HepG2 (cell line): ENCODE results near the gene SIK2. TPM values are rescaled to one million over a fixed set of nuclear protein-coding genes. Genes with fewer than 3 reads are reported as not detected.

ENCODE experiments used
- ATAC-seq: fragments of 200-7000 bp; cut with Tn5 transposase; 3 replicates; pipeline ENCODE4 v1.9.1; 2020; ENCODE audit warnings: mild to moderate bottlenecking, moderate library complexity
- Bru-seq: library from RNA; stranded (reverse); fragments of 400-500 nt; gene quantifications from one replicate; lab custom pipeline; 2021; lab: Mats Ljungman, UMichigan
- BruChase-seq, 2 experiments: library from RNA; stranded (reverse); fragments of 400-500 nt; gene quantifications; one replicate each; lab custom pipeline; 2021; lab: Mats Ljungman, UMichigan
- BruUV-seq: library from RNA; stranded (reverse); fragments of 400-500 nt; replicated peaks from 2 replicates; lab custom pipeline; 2021; lab: Mats Ljungman, UMichigan
- CTCF ChIA-PET: fragments of 300-600 bp; formaldehyde crosslinking; extraction: SDS; loops from one replicate; lab custom pipeline; 2021; ENCODE audit warnings: low total read pairs, inconsistent platforms, low intra/inter-chr PET ratio; lab: Yijun Ruan, JAX
- POLR2A ChIA-PET: fragments of 350-600 bp; sonication (Branson Sonifier 250); formaldehyde crosslinking; loops from one replicate; lab custom pipeline; 2020; ENCODE audit warnings: antibody characterized with exemption, inconsistent platforms; lab: Yijun Ruan, JAX
- DNase-seq: peaks from one replicate; pipeline ENCODE4 v3.0.0-alpha.2; 2015; ENCODE audit warnings: low spot score
- FAIRE-seq: peaks from 3 replicates; lab custom pipeline; 2011; peaks lifted over from hg19 to GRCh38; lab: Jason Lieb, UNC
- H2AFZ ChIP-seq: one replicate; pipeline ENCODE4 v1.6.1; 2011; ENCODE audit warnings: low read length, inconsistent platforms
- H3K27ac ChIP-seq: fragments of 300-600 bp; 3 replicates; pipeline ENCODE4 v1.8.0; 2011; ENCODE audit warnings: mixed run types, mild to moderate bottlenecking, mixed read lengths, low read length, inconsistent platforms; ENCODE audit not compliant: insufficient read depth; ENCODE audit errors: extremely low read length
- H3K27me3 ChIP-seq, 2 experiments: fragments of 200-600 bp in 1 of 2; 2 replicates in 1 of 2; 3 replicates in 1 of 2; pipeline versions ENCODE4 v1.6.0 to v1.8.0; 2011; ENCODE audit warnings: low read length in 2 of 2, mild to moderate bottlenecking in 2 of 2, moderate library complexity in 2 of 2, inconsistent platforms in 1 of 2; ENCODE audit not compliant: insufficient read depth in 2 of 2, control insufficient read depth in 1 of 2
- H3K36me3 ChIP-seq, 2 experiments: fragments of 200-600 bp in 1 of 2; replicated peaks in 1 of 2; 2 replicates in 1 of 2; 3 replicates in 1 of 2; pipeline versions ENCODE4 v1.5.1 to v1.8.0; 2011; ENCODE audit warnings: low read length in 2 of 2, inconsistent platforms in 1 of 2; ENCODE audit not compliant: insufficient read depth in 2 of 2, control insufficient read depth in 1 of 2
- H3K4me1 ChIP-seq: 2 replicates; pipeline ENCODE4 v1.5.1; 2012; ENCODE audit warnings: low read length, inconsistent platforms; ENCODE audit not compliant: insufficient read depth
- H3K4me2 ChIP-seq: 2 replicates; pipeline ENCODE4 v1.6.0; 2011; ENCODE audit warnings: low read depth, low read length, inconsistent platforms
- H3K4me3 ChIP-seq, 3 experiments: fragments of 200-600 bp in 1 of 3; sonication (generic), shearing (Covaris generic) in 1 of 3; replicated peaks in 1 of 3; 2 replicates each; pipeline ENCODE4 v1.5.1; 2011 to 2016; ENCODE audit warnings: low read length in 3 of 3, inconsistent platforms in 2 of 3, low read depth in 2 of 3, mild to moderate bottlenecking in 2 of 3, control low read depth in 1 of 3, mixed read lengths in 1 of 3; ENCODE audit not compliant: insufficient read depth in 1 of 3
- H3K79me2 ChIP-seq: one replicate; pipeline ENCODE4 v1.6.1; 2011; ENCODE audit warnings: low read length, inconsistent platforms; ENCODE audit not compliant: insufficient read depth
- H3K9ac ChIP-seq: 2 replicates; pipeline ENCODE4 v1.6.0; 2011; ENCODE audit warnings: mild to moderate bottlenecking, low read depth, low read length, inconsistent platforms; ENCODE audit not compliant: insufficient read depth
- H3K9me3 ChIP-seq: 2 replicates; pipeline ENCODE4 v1.5.1; 2012; ENCODE audit warnings: mild to moderate bottlenecking, low read length
- H4K20me1 ChIP-seq: 2 replicates; pipeline ENCODE4 v1.6.0; 2011; ENCODE audit warnings: inconsistent platforms, mild to moderate bottlenecking, low read length, moderate library complexity; ENCODE audit not compliant: insufficient read depth
- ATM ChIP-seq: fragments of 450-650 bp; IDR thresholded peaks from 2 replicates; pipeline ENCODE4 v1.7.1; 2017; ENCODE audit warnings: mild to moderate bottlenecking, borderline replicate concordance
- BRF2 ChIP-seq: sonication (generic); formaldehyde crosslinking; IDR thresholded peaks from 2 replicates; pipeline ENCODE4 v1.8.1; 2022; ENCODE audit warnings: mild to moderate bottlenecking, missing genetic modification reagents
- ELF1 ChIP-seq: sonication (generic); formaldehyde crosslinking; IDR thresholded peaks from 2 replicates; pipeline ENCODE4 v1.4.0; 2020; ENCODE audit warnings: missing genetic modification reagents
- GTF2F1 ChIP-seq: fragments of 150-350 bp; IDR thresholded peaks from 2 replicates; pipeline ENCODE4 v1.6.1; 2014; ENCODE audit warnings: low read length
- MEIS2 ChIP-seq: sonication (generic); formaldehyde crosslinking; IDR thresholded peaks from 2 replicates; pipeline ENCODE4 v1.9.0; 2021; ENCODE audit warnings: mild to moderate bottlenecking, missing genetic modification reagents
- MTF2 ChIP-seq: sonication (generic); formaldehyde crosslinking; IDR thresholded peaks from 2 replicates; pipeline ENCODE4 v1.5.0; 2020; ENCODE audit warnings: missing genetic modification reagents, borderline replicate concordance
- NFE2 ChIP-seq: sonication (generic); formaldehyde crosslinking; IDR thresholded peaks from 2 replicates; pipeline ENCODE4 v1.4.0; 2020; ENCODE audit warnings: missing genetic modification reagents
- PHF21A ChIP-seq: sonication (generic); formaldehyde crosslinking; IDR thresholded peaks from 2 replicates; pipeline ENCODE4 v1.5.0; 2020; ENCODE audit warnings: mild to moderate bottlenecking, missing genetic modification reagents
- ZNF136 ChIP-seq: sonication (generic); formaldehyde crosslinking; IDR thresholded peaks from 2 replicates; pipeline ENCODE4 v1.8.1; 2022; ENCODE audit warnings: low read depth, mild to moderate bottlenecking, moderate library complexity, missing genetic modification reagents
- ZNF546 ChIP-seq: sonication (generic); formaldehyde crosslinking; conservative IDR thresholded peaks from 2 replicates; pipeline ENCODE4 v1.8.1; 2023; ENCODE audit warnings: mild to moderate bottlenecking, missing genetic modification reagents
- ZNF558 ChIP-seq: sonication (generic); formaldehyde crosslinking; IDR thresholded peaks from 2 replicates; pipeline ENCODE4 v1.9.0; 2022; ENCODE audit warnings: mild to moderate bottlenecking, missing genetic modification reagents, borderline replicate concordance
- ZNF672 ChIP-seq: sonication (generic); formaldehyde crosslinking; IDR thresholded peaks from 2 replicates; pipeline ENCODE4 v1.8.1; 2022; ENCODE audit warnings: missing genetic modification reagents
- WGBS: methylation state at CpG from one replicate; pipeline ENCODE4 v1.1.6; 2017; ENCODE audit warnings: low lambda C conversion rate; 5-methylcytosine and 5-hydroxymethylcytosine counted together
- in situ Hi-C: cut with HindIII; loops from 2 replicates; pipeline ENCODE4 v1.10.0; 2017; ENCODE audit warnings: low pct_unique_long_range_greater_than_20kb; ENCODE audit not compliant: extremely low pct_ligation_motif_present
- intact Hi-C: fragments of 100-400 bp; cut with micrococcal nuclease; formaldehyde crosslinking; loops from one replicate; pipeline ENCODE4 v1.10.0; 2022; ENCODE audit not compliant: unreplicated experiment
- long read RNA-seq, 2 experiments: library from RNA in 1 of 2; library from polyadenylated mRNA in 1 of 2; stranded (forward) in 1 of 2; unstranded in 1 of 2; transcript quantifications; one replicate each; pipeline ENCODE4 v2.0.0, GENCODE V29; 2019 to 2022
- polyA minus RNA-seq, 3 experiments: library from RNA; depleted of rRNA, polyadenylated mRNA; stranded (reverse); fragments of >200 nt; gene quantifications; 2 replicates each; pipeline ENCODE4 v1.2.3, GENCODE V29; 2011; ENCODE audit warnings: low replicate concordance in 1 of 3
- polyA plus RNA-seq, 8 experiments: library from polyadenylated mRNA; depleted of rRNA in 3 of 8; stranded (reverse) in 7 of 8; unstranded in 1 of 8; fragments of >200 nt; fragmentation: Illumina TruSeq in 4 of 8; extraction: Trizol in 4 of 8; gene quantifications; 2 replicates each; pipeline versions ENCODE4 v1.2.1 to v1.2.3, GENCODE V29; 2011 to 2016; ENCODE audit warnings: low read depth in 4 of 8, missing spikeins in 1 of 8, mixed read lengths in 1 of 8; ENCODE audit not compliant: insufficient read depth in 1 of 8
- total RNA-seq, 5 experiments: library from RNA; depleted of rRNA; stranded (reverse); fragments of >200 nt; fragmentation: Illumina TruSeq; extraction: Trizol; gene quantifications; 2 replicates each; pipeline ENCODE4 v1.2.3, GENCODE V29; 2016; ENCODE audit warnings: low read depth in 1 of 5

Gene SIK2
- total RNA-seq (2016; rRNA removed; fragmentation: Illumina TruSeq; extraction: Trizol) = 8.1 and 11.0 TPM in 2 replicates
- total RNA-seq (2016; cell fraction: cytosol; rRNA removed; fragmentation: Illumina TruSeq; extraction: Trizol; ENCODE audit: low read depth) = 1.0 and 1.2 TPM in 2 replicates
- total RNA-seq (2016; cell fraction: insoluble cytoplasmic fraction; rRNA removed; fragmentation: Illumina TruSeq; extraction: Trizol) = 8.6 and 10.1 TPM in 2 replicates
- 4.9 TPM in 2 replicates for total RNA-seq (2016; cell fraction: membrane; rRNA removed; fragmentation: Illumina TruSeq; extraction: Trizol)
- total RNA-seq (2016; cell fraction: nucleus; rRNA removed; fragmentation: Illumina TruSeq; extraction: Trizol) = 7.5 and 8.5 TPM in 2 replicates
- 11.5 and 15.4 TPM in 2 replicates for polyA plus RNA-seq (2011; rRNA removed)
- polyA plus RNA-seq (2011; cell fraction: cytosol; rRNA removed) = 7.5 and 8.1 TPM in 2 replicates
- 6.6 and 9.5 TPM in 2 replicates for polyA plus RNA-seq (2011; cell fraction: nucleus; rRNA removed)
- polyA plus RNA-seq (2012) = 7.1 and 8.4 TPM in 2 replicates
- 0.48 and 0.64 TPM in 2 replicates for polyA plus RNA-seq (2016; cell fraction: cytosol; fragmentation: Illumina TruSeq; extraction: Trizol; ENCODE audit: low read depth)
- 7.0 and 8.4 TPM in 2 replicates for polyA plus RNA-seq (2016; cell fraction: insoluble cytoplasmic fraction; fragmentation: Illumina TruSeq; extraction: Trizol; ENCODE audit: low read depth)
- polyA plus RNA-seq (2016; cell fraction: membrane; fragmentation: Illumina TruSeq; extraction: Trizol; ENCODE audit: low read depth) = 1.7 and 2.0 TPM in 2 replicates
- polyA plus RNA-seq (2016; cell fraction: nucleus; fragmentation: Illumina TruSeq; extraction: Trizol; ENCODE audit: insufficient read depth, low read depth) = 7.7 and 13.1 TPM in 2 replicates
- polyA minus RNA-seq (2011; rRNA and poly(A)+ RNA removed; ENCODE audit: low replicate concordance) = 21.7 and 23.9 TPM in 2 replicates
- 8.0 and 8.5 TPM in 2 replicates for polyA minus RNA-seq (2011; cell fraction: cytosol; rRNA and poly(A)+ RNA removed)
- 10.3 and 10.8 TPM in 2 replicates for polyA minus RNA-seq (2011; cell fraction: nucleus; rRNA and poly(A)+ RNA removed)
- percentile 76 among the genes with signal in this experiment for Bru-seq, nascent RNA
- BruChase-seq, experiment 1, labeled RNA remaining after a 6-hour chase = percentile 67 among the genes with signal in this experiment
- percentile 68 among the genes with signal in this experiment for BruChase-seq, experiment 2, labeled RNA remaining after a 2-hour chase
- long read RNA-seq, experiment 1, partial matches to known transcripts = 1 of 5 reads
- long read RNA-seq, experiment 1, other reads (novel, unspliced or antisense) = 4 of 5 reads
- long read RNA-seq, experiment 2, full-length matches to known transcripts = 4 of 28 reads
- long read RNA-seq, experiment 2, partial matches to known transcripts = 7 of 28 reads
- long read RNA-seq, experiment 2, other reads (novel, unspliced or antisense) = 17 of 28 reads

DNA sequence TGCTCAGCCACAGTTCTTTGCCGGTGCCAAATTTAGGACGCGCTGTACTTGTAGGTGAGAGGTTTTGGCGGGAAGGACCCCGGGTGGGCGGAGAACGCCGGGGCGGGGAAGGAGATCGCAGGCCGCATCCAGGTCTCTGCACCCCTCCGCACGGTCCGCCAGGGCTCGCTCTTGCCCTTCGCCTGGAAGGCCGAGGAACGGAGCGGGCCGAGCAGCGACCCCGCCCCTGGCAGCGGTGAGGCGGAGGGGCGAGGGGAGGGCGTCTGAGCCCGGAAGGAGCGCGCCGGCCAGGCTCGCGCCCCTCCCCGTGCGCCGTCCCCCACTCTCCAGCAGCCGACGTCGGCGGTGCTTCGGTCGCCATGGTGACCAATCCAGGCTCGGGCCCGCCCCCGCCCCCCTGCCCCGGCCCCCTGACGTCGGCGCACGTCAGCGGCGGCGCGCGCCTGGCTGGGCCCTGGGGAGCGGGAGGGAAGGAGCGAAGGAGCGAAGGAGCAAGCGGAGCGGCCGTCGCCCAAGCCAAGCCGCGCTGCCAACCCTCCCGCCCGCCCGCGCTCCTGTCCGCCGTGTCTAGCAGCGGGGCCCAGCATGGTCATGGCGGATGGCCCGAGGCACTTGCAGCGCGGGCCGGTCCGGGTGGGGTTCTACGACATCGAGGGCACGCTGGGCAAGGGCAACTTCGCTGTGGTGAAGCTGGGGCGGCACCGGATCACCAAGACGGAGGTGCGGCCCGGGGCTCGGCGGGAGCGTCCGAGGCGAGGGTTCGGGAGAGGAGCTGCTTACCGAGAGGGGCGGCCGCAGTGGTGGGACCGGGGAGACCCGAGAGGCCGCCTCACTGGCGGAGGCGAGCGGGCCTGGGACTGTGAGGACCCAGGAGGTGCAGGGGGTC is at the start of gene SIK2:
Gene SIK2, plus strand, starts transcription at position 471 of the 886 bp plus-strand sequence. Its CDS starts 115 bp downstream, at position 586.
- peak within 1 kb of the TSS; percentile 94 for H2AFZ ChIP-seq
- CTCF ChIA-PET = interaction anchor here (0.7 to 2.2 kb wide), 3 partner anchors 37 to 239 kb away, joined by 3 to 47 read pairs (median 23); no protein-coding TSS in a partner anchor
- H3K4me2 ChIP-seq = peak within 1 kb of the TSS; percentile 91
- POLR2A ChIA-PET = interaction anchor here (0.9 to 3.1 kb wide), 3 partner anchors 164 to 230 kb away, joined by 4 to 17 read pairs (median 4); partner anchors contain the start of gene PPP2R1B
- BruUV-seq = no TSS peak
- DNase-seq (peak; percentile 89), ATAC-seq (peak; percentile 91), FAIRE-seq (no peak)
- H3K27ac ChIP-seq = peak within 1 kb of the TSS; percentile 87
- H3K4me3 ChIP-seq = peak within 1 kb of the TSS; percentile 84 to 95 (median 90)
- WGBS = 0% methylated on average over 15 of the region's 100 CpGs
- H3K79me2 ChIP-seq = peaks cover 47% of the 10 kb centered on the region
- no peaks in the 10 kb centered on the region for H3K9me3 ChIP-seq
- in situ Hi-C loops = loop anchor here (5.0 kb wide), 2 partner anchors 175 to 240 kb away; no protein-coding TSS in a partner anchor
- no peaks in the 10 kb centered on the region for H3K36me3 ChIP-seq
- H3K27me3 ChIP-seq = no peaks in the 10 kb centered on the region; a peak in 1 of 5 replicates
- H3K9ac ChIP-seq = peak within 1 kb of the TSS; percentile 95
- intact Hi-C loops = loop anchor here (1.0 to 5.0 kb wide), 3 partner anchors 31 to 239 kb away; no protein-coding TSS in a partner anchor
- peaks cover 10% of the 10 kb centered on the region for H4K20me1 ChIP-seq
- H3K4me1 ChIP-seq = peaks cover 60% of the 10 kb centered on the region
- TF ChIP-seq PHF21A (CRISPR knock-in tag) (peak; percentile 63), ZNF672 (no peak), ATM (no peak), ZNF546 (CRISPR knock-in tag) (no peak; the same call in 1 of the 2 replicates), ZNF136 (no peak), GTF2F1 (no peak), ZNF558 (CRISPR knock-in tag) (0 out of 2 replicates have a peak, but pooled peaks have one; percentile 51), MEIS2 (CRISPR knock-in tag) (no peak; the same call in 1 of the 2 replicates), BRF2 (CRISPR knock-in tag) (peak; percentile 76; the same call in 1 of the 2 replicates), NFE2 (CRISPR knock-in tag) (no peak), MTF2 (CRISPR knock-in tag) (no peak), ELF1 (CRISPR knock-in tag) (peak; percentile 79)
